ENCODE data around the gene DRC1.
A peak's percentile ranks its signal among the peaks of the same experiment; 100 is the strongest.
"Not testable (repeated sequence)": the region's sequence is repeated elsewhere in the genome, so short reads cannot be mapped to it uniquely, and the experiment has no call there.

Gene DRC1

GRCh38 chr2:26401739-26402541, at the start of gene DRC1:
Gene DRC1 (plus strand): TSS chr2:26401920. CDS start chr2:26401990, 70 bp downstream.
- TF ChIP-seq CTCF (conservative IDR thresholded peaks at IDR 0.05; ENCODE audit: control insufficient read depth, insufficient read depth, low read depth, low read length), result no peak
- peak within 1 kb of the TSS; percentile 56 for H3K4me3 ChIP-seq (ENCODE audit: control insufficient read depth, low read depth, low read length)
- DNase-seq (ENCODE audit: low read depth), result peak; percentile 73

GRCh38 chr2:26352892-26353291, 48.8 kb upstream of the DRC1 start:
- no peak overlapping the region for H3K4me3 ChIP-seq (ENCODE audit: control insufficient read depth, low read depth, low read length)
- peak; percentile 69 for DNase-seq (ENCODE audit: low read depth)
- no peak for TF ChIP-seq CTCF (conservative IDR thresholded peaks at IDR 0.05; ENCODE audit: control insufficient read depth, insufficient read depth, low read depth, low read length)

GRCh38 chr2:26354469-26354868, 47.3 kb upstream of the DRC1 start:
- DNase-seq (ENCODE audit: low read depth); H3K4me3 ChIP-seq (ENCODE audit: control insufficient read depth, low read depth, low read length): not testable (repeated sequence)

- peak; percentile 97 for DNase-seq (ENCODE audit: low read depth)
- H3K4me3 ChIP-seq (ENCODE audit: control insufficient read depth, low read depth, low read length), result no peak overlapping the region
- TF ChIP-seq CTCF (conservative IDR thresholded peaks at IDR 0.05; ENCODE audit: control insufficient read depth, insufficient read depth, low read depth, low read length), result no peak
These were observed 46.4 kb upstream of the DRC1 start for GRCh38 chr2:26355038-26355995.

- no peak for TF ChIP-seq CTCF (conservative IDR thresholded peaks at IDR 0.05; ENCODE audit: control insufficient read depth, insufficient read depth, low read depth, low read length)
- DNase-seq (ENCODE audit: low read depth), result no peak
- no peak overlapping the region for H3K4me3 ChIP-seq (ENCODE audit: control insufficient read depth, low read depth, low read length)
These were observed 45.6 kb upstream of the DRC1 start for GRCh38 chr2:26356111-26356510.

- DNase-seq (ENCODE audit: low read depth), result no peak
- no peak for TF ChIP-seq CTCF (conservative IDR thresholded peaks at IDR 0.05; ENCODE audit: control insufficient read depth, insufficient read depth, low read depth, low read length)
- no peak overlapping the region for H3K4me3 ChIP-seq (ENCODE audit: control insufficient read depth, low read depth, low read length)
These were observed 44.9 kb upstream of the DRC1 start for GRCh38 chr2:26356771-26357170.
